GM19452 (cell line): Measurements from ENCODE around the gene GSDMA.

Source experiments
- ATAC-seq: cut with Tn5 transposase; IDR thresholded peaks from one replicate; pipeline ENCODE4 v1.9.1; 2021; ENCODE audit not compliant: unreplicated experiment

GSDMA gene

DNA sequence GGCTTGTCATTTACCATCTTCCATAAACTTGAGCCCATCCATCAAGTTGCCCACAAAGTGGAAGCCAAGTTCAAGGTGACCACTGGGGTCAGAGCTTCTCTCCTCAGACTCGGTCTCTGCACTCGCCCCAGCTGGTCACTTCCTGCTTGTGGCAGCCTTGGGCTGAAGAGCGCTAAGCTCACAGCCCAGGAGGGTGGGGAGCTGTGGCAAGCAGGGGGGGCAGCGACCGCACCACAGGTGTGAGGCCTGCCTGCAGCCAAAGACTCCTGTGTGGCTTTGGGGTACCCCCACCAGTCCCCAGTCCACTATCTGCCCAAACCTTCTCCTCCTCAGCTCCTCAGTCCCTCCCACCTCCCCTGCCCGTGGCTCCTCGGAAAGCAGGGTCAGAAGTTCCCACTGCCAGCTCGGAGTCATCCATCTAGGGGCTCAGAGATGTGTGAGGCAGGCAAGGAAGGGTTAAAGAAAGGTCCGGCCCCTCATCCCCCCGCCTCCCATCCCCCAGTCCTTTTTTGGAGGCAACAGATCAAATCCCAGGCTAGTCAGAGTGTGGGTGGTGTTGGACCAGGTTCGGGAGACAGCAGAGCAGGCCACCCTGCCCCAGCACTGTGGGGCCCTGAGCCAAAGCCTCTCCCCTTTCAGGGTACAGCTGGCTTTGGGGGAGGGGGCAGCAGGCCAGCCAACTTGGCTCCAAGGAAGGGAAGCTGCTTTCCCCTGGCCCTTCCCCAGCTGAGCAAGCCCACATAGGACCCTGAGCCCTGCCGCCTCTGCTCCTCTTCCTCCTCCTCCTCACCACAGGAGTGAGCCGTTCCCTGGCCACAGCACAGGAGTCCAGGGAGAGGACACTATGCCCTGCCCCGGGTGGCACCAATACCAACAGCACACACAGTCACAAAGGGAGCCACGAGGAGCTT lies 55.7 kb downstream of the GSDMA start:
- ATAC-seq: no peak

GRCh38 chr17:40019140-40019991 lies 56.6 kb downstream of the GSDMA start:
- no peak for ATAC-seq

- no peak for ATAC-seq
Observed at GRCh38 chr17:40020146-40020545, 57.3 kb downstream of the GSDMA start.

- ATAC-seq: no peak
Observed at GRCh38 chr17:40021451-40021971, 58.7 kb downstream of the GSDMA start.

DNA sequence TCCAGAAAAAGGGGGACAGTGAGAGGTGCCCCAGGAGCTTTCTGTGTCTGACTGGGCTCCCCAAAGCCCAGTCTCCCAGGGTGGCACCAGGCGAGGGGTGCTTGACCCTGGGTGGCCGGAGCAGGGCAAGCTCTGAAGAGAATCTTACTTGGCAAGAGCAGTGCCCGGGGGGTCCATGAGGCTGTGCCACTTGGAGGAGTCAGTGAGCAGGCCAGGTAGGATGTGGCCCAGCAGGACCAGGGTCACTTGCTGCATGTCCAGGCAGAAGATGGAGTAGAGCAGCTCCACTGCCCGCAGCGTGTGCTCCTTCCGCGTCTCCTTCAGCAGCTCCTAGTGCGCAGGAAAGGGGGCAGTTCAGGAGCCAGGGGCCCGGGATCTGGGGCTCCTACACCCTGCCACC lies 59.7 kb downstream of the GSDMA start:
- ATAC-seq: no peak

GRCh38 chr17:40022961-40023541 lies 60.2 kb downstream of the GSDMA start:
- no peak for ATAC-seq

GRCh38 chr17:40023590-40024292 lies 60.9 kb downstream of the GSDMA start:
- no peak for ATAC-seq

- ATAC-seq: no peak
Observed at GRCh38 chr17:40024901-40025300, 62.1 kb downstream of the GSDMA start.

DNA sequence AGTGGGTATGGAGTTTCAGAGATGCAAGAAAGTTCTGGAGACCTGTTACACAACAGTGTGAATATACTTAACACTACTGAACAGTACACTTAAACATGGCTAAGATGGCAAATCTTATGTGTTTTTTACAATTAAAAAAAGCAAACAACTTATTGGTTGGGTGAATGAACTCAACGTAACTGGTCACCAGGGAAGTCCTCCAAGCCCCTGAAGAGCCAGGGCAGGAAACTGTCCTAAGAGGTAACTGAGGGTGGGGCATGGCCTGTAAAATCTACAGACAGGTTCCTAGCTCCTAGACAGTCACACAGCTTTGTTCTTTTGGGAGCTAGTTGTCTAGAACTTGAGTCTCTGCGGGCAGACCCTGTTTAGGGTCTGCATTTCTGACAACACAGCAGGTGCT lies 62.8 kb downstream of the GSDMA start:
- ATAC-seq: no peak

GRCh38 chr17:40025991-40026815 lies 63.4 kb downstream of the GSDMA start:
- no peak for ATAC-seq

- ATAC-seq: no peak
Observed at GRCh38 chr17:40026816-40027613, 64.2 kb downstream of the GSDMA start.
